Spinal cord (tissue), 10 donors: ENCODE data around the gene CLEC2A. TPM values are rescaled to one million over a fixed set of nuclear protein-coding genes. Genes with fewer than 3 reads are reported as not detected.
A peak's percentile ranks its signal among the peaks of the same experiment; 100 is the strongest.
"Not testable (repeated sequence)": the region's sequence is repeated elsewhere in the genome, so short reads cannot be mapped to it uniquely, and the experiment has no call there.

Experiments used
- DNase-seq, 6 donors: peaks; one replicate each; pipeline versions ENCODE4 v3.0.0 to v3.0.0-alpha.2; 2013 to 2015; ENCODE audit warnings: low spot score in 6 of 6, low read depth in 4 of 6
- H3K27ac ChIP-seq: one replicate; pipeline ENCODE4 v1.5.1; 2013; ENCODE audit warnings: low read depth, low read length, control low read depth
- H3K27me3 ChIP-seq: one replicate; pipeline ENCODE4 v1.6.1; 2013; ENCODE audit warnings: low read length; ENCODE audit not compliant: control insufficient read depth, insufficient read depth
- H3K36me3 ChIP-seq: one replicate; pipeline ENCODE4 v1.6.1; 2013; ENCODE audit warnings: low read length; ENCODE audit not compliant: control insufficient read depth, insufficient read depth
- H3K4me1 ChIP-seq: one replicate; pipeline ENCODE4 v1.6.1; 2013; ENCODE audit warnings: low read length; ENCODE audit not compliant: control insufficient read depth, insufficient read depth
- H3K4me3 ChIP-seq: one replicate; pipeline ENCODE4 v1.5.1; 2013; ENCODE audit warnings: low read depth, low read length, control low read depth
- H3K9me3 ChIP-seq: one replicate; pipeline ENCODE4 v1.6.1; 2013; ENCODE audit warnings: low read length; ENCODE audit not compliant: control insufficient read depth, insufficient read depth
- WGBS: methylation state at CpG from one replicate; pipeline ENCODE4 v1.1.5; 2013; ENCODE audit warnings: missing lambda C conversion rate; ENCODE audit not compliant: insufficient coverage; 5-methylcytosine and 5-hydroxymethylcytosine counted together
- polyA plus RNA-seq, 2 donors: library from polyadenylated mRNA; unstranded; fragments of 120-200 nt; gene quantifications; one replicate each; pipeline ENCODE4 v1.2.1, GENCODE V29; 2013; ENCODE audit not compliant: insufficient read length in 2 of 2
- total RNA-seq, 2 donors: library from RNA; depleted of rRNA in 1 of 2; stranded (reverse); fragments of 120-200 nt in 1 of 2; fragments of >200 nt in 1 of 2; gene quantifications; one replicate each; pipeline versions ENCODE4 v1.2.3 to v1.2.4, GENCODE V29; 2013 to 2014
- donor health status: healthy.

CLEC2A gene
- total and polyA plus RNA-seq, 4 donors, result 0.17 TPM; not detected in 3

DNA sequence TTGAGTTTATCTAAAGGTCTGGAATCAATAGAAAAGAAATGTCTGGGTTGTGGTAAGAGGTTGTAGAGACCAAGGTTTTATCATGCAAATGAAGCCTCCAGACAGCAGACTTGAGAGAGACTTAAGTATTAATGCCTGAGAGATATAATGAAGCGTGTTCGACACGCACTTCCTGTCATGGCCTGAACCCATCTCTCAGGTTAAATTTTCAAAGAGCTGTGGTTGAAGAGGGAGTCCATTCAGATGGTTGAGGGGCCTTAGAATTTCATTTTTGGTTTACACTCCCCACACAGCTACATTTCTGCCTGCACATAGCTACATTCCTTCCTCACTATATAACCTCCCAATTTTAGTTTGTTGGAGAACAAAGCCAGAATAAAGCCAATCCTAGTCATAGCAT is 28.9 kb upstream of the CLEC2A start:
- no peak overlapping the region for H3K4me3 ChIP-seq
- H3K36me3 ChIP-seq, result no peaks in the 10 kb centered on the region
- DNase-seq, result no peak
- WGBS, result no CpG with 5 or more reads among the region's 3 CpGs
- H3K9me3 ChIP-seq, result no peaks in the 10 kb centered on the region
- H3K27me3 ChIP-seq, result no peaks in the 10 kb centered on the region
- no peak overlapping the region for H3K27ac ChIP-seq
- H3K4me1 ChIP-seq, result no peaks in the 10 kb centered on the region

DNA sequence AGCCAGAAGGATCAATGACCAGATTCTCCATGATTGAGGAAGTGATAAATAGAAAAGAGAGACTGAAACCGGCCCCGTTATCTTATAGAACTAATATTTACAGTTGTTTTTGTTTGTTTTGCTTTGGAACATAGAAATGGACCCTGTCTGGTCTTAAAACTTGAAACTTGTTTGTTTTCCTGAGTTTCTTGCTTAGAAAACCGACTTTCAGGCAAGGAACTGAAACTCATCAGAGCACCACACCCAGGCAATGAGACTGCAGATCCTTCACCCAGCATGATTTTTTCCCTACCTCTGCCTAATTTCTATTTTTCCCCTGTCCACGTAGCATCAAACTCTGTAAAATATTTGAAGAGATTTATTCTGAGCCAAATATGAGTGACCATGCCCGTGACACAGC is 28.4 kb upstream of the CLEC2A start:
- no peaks in the 10 kb centered on the region for H3K36me3 ChIP-seq
- WGBS, result 71% methylated on average over 1 of the region's 5 CpGs
- H3K9me3 ChIP-seq, result no peaks in the 10 kb centered on the region
- no peaks in the 10 kb centered on the region for H3K27me3 ChIP-seq
- no peaks in the 10 kb centered on the region for H3K4me1 ChIP-seq
- no peak overlapping the region for H3K27ac ChIP-seq
- H3K4me3 ChIP-seq, result no peak overlapping the region
- no peak for DNase-seq

DNA sequence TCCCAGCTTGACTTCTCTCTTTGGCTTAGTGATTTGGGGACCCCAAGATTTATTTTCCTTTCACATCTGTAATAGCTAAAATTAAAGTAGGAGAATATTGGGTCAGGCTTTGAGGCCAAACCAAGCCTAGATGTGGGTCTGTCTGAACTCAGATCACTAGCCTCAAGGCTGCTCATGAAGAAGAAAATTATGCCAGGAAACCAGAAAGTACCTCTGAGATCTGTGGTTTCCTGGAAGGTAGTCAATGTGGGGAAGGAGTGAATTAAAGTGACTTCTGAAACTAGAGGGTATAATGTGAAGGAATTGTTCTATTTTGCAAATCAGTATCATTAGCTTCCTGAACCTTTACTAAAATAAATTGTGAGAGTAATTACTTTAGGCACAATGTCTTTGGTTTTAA is 25.7 kb upstream of the CLEC2A start:
- no peak for DNase-seq
- Histone ChIP-seq H3K36me3 (no peaks in the 10 kb centered on the region), H3K4me3 (no peak overlapping the region), H3K27me3 (no peaks in the 10 kb centered on the region), H3K4me1 (no peaks in the 10 kb centered on the region), H3K9me3 (no peaks in the 10 kb centered on the region), H3K27ac (no peak overlapping the region)

DNA sequence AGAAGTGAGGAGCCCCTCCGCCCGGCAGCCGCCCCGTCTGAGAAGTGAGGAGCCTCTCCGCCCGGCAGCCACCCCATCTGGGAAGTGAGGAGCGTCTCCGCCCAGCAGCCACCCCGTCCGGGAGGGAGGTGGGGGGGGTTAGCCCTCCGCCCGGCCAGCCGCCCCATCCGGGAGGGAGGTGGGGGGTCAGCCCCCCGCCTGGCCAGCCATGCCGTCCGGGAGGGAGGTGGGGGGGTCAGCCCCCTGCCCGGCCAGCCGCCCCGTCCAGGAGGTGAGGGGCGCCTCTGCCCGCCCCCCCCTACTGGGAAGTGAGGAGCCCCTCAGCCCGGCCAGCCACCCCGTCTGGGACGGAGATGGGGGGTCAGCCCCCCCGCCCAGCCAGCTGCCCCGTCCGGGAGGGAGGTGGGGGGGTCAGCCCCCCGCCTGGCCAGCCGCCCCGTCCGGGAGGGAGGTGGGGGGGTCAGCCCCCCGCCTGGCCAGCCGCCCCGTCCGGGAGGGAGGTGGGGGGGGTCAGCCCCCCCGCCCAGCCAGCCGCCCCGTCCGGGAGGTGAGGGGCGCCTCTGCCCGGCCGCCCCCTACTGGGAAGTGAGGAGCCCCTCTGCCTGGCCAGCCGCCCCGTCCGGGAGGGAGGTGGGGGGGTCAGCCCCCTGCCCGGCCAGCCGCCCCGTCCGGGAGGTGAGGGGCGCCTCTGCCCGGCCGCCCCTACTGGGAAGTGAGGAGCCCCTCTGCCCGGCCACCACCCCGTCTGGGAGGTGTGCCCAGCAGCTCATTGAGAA is 21.0 kb upstream of the CLEC2A start:
- H3K27me3 ChIP-seq, H3K4me1 ChIP-seq, DNase-seq, H3K36me3 ChIP-seq, H3K4me3 ChIP-seq, H3K27ac ChIP-seq, H3K9me3 ChIP-seq: not testable (repeated sequence)
- no CpG with 5 or more reads among the region's 55 CpGs for WGBS

DNA sequence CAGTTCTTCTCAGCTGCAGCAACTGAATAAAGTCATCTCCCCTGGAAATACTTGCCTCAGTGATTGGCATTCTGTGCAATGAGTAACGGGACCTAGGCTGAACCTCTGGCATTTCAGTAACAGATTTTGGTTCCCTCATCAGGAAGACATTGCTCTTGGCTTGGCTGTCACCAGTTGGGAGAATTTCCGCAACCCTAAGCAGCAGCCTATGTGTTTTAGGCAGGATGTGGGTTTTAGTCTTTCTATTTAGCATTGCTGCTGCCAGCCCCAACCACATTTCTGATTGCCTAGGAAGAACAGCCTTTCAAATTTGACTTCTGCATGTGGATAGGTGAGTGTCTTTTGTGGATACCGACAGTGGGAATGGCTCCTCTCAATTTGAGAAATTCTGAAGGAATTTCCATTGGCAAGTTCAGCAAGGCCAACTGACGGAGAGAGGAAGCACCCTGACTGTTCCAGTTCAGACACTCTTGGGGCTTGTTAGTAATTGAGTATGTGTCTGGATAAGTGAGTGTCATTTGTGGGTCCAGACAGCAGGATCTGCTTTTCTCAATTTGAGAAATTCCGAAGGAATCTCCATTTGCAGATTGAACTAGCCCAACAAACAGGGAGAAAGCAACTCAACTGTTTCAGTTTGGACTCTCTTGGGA is 19.0 kb upstream of the CLEC2A start:
- H3K36me3 ChIP-seq, result no peaks in the 10 kb centered on the region
- H3K4me3 ChIP-seq, result no peak overlapping the region
- H3K27ac ChIP-seq, result no peak overlapping the region
- no peaks in the 10 kb centered on the region for H3K27me3 ChIP-seq
- no peaks in the 10 kb centered on the region for H3K4me1 ChIP-seq
- H3K9me3 ChIP-seq, result no peaks in the 10 kb centered on the region
- 85% methylated on average over 4 of the region's 5 CpGs for WGBS
- no peak for DNase-seq

DNA sequence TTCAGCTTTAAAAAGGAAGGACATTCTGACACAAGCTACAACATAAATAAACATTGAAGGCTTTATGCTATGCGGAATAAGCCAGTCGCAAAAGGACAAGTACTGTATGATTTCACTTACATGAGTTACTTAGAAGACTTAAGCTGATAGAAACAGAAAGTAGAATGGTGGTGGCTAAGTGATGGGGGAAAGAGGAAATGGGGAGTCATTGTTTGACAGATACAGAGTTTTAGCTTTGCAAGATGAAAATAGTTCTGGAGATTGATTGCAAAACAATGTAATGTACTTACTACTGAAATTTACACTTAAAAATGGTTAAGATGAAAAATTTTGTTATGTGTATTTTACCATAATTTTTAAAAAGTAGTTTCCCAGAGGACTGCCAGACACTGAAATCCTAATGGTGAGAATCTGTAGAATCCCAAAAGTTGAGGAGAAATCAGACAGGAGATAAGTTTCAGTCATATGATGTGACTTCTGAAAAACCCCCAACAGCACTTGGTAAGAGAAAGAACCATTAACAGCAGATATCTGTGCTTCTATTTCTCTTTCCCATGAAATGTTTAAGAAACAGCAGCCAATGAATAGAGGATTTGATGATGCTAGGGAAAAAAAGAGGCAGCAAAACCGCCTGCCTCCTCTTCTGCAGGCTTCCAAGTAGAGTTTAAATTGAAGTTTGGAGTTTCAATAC is 16.6 kb upstream of the CLEC2A start:
- H3K4me1 ChIP-seq, result no peaks in the 10 kb centered on the region
- H3K27ac ChIP-seq, result no peak overlapping the region
- no peak overlapping the region for H3K4me3 ChIP-seq
- no peaks in the 10 kb centered on the region for H3K36me3 ChIP-seq
- WGBS, result no CpG with 5 or more reads among the region's 3 CpGs
- no peaks in the 10 kb centered on the region for H3K27me3 ChIP-seq
- DNase-seq, result no peak
- H3K9me3 ChIP-seq, result no peaks in the 10 kb centered on the region

DNA sequence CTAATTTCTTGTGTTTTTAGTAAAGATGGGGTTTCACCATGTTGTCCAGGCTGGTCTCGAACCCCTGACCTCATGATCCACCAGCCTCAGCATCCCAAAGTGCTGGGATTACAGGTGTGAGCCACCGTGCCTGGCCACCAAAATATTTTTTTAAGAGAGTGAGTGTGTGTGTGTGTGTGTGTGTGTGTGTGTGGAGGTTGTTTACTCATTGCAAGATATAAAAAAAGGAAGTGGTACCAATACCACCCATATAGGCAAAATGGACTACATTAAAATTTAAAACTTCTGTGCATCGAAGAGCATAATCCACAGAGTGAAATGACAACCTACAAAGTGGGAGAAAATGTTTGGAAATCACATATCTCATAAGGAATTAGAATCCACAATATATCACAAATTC is 15.5 kb upstream of the CLEC2A start:
- no peak overlapping the region for H3K4me3 ChIP-seq
- DNase-seq, result no peak
- peaks cover 4% of the 10 kb centered on the region for H3K4me1 ChIP-seq
- no peak overlapping the region for H3K27ac ChIP-seq
- no CpG with 5 or more reads among the region's 3 CpGs for WGBS
- H3K27me3 ChIP-seq, result peaks cover 2% of the 10 kb centered on the region
- H3K9me3 ChIP-seq, result no peaks in the 10 kb centered on the region
- H3K36me3 ChIP-seq, result no peaks in the 10 kb centered on the region

DNA sequence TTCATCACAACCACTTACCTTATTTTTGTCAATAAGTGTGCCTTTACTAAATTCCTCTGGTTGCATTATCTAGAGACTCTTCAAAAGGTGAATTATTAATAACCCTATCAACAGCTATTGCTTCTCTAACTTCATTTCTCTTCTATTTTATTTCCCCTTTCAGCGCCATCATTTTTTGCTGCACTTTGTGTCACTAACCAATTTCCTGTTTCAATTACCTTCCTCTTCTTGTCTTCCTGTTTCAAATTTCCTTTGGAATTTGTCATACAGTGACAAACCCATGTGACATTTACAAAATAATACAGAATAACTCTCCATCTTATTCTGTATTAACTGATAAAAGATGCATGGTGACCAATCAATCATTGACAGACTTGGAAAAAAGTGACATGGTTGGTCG is 12.2 kb upstream of the CLEC2A start:
- 80% methylated on average over 1 of the region's 2 CpGs for WGBS
- Histone ChIP-seq H3K4me1 (peaks cover 4% of the 10 kb centered on the region), H3K27ac (no peak overlapping the region), H3K36me3 (no peaks in the 10 kb centered on the region), H3K27me3 (peaks cover 2% of the 10 kb centered on the region), H3K4me3 (no peak overlapping the region), H3K9me3 (no peaks in the 10 kb centered on the region)
- peak in 1 of 6 donors; percentile 3 for DNase-seq

DNA sequence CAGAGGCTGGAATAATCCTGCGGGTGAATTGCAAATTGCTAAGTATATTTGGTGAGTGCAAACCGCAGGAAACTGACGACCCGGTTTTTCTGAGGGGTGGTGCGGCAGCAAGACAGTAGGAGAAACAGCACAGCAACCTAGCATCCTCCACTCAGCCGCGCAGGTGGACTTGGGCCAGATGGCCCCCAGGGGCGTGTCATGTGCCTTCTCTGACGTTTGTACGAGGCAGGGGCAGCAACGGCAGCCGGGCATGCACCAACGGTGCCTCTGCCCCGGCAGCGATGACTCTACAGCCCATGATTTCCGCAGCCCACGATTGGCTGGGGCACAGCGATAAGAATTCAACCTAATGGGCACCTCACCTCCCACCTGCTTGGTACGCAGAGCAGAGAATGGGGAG is 11.1 kb upstream of the CLEC2A start:
- peaks cover 4% of the 10 kb centered on the region for H3K4me1 ChIP-seq
- 43% methylated on average over 15 of the region's 19 CpGs for WGBS
- no peaks in the 10 kb centered on the region for H3K36me3 ChIP-seq
- no peaks in the 10 kb centered on the region for H3K9me3 ChIP-seq
- peak overlapping the region; percentile 35 for H3K4me3 ChIP-seq
- peaks cover 2% of the 10 kb centered on the region for H3K27me3 ChIP-seq
- H3K27ac ChIP-seq, result no peak overlapping the region
- DNase-seq, result peak in 1 of 6 donors; percentile 54
